Measurements from ENCODE around the gene LATS2. TPM values are rescaled to one million over a fixed set of nuclear protein-coding genes. Genes with fewer than 3 reads are reported as not detected.

The LATS2 gene
- total and polyA plus RNA-seq, 2 of the 8 experiments (the other 6 are each of a cell fraction or from before 2014, with no cell fraction given), result 8.3 to 26.2 TPM

DNA sequence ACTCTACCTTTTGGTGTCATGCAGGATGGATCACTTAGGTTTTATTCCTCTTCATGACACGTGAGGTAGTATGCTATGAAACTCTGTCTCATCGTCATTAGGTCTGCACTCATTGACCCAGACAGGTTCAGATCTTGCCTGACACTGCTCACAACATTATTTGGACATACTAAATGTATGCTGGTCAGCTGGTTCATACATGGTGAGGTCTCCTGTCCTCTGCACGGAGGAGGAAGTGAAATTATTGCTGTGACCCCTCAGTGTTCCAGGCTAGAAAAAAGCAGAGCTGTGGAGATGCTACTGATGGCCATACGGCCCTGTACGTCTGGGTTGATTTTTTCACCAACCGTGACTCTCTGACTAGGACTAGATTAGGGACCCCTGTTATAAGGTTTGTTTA is 35.8 kb downstream of the LATS2 start:
- no peak overlapping the region for H3K4ac ChIP-seq (replicated peaks; ENCODE audit: insufficient read length, low read depth, low read length)
- DNase-seq (ENCODE audit: low read depth in 1 of 2, low spot score in 2 of 2) (no peak), FAIRE-seq (no peak)
- no peak overlapping the region for H3K9ac ChIP-seq (replicated peaks in 1 of 4; ENCODE audit: extremely low read depth in 1 of 4, low read depth in 3 of 4, low read length in 3 of 4)
- H3K4me1 ChIP-seq (replicated peaks in 1 of 4; ENCODE audit: control insufficient read depth in 3 of 4, insufficient read depth in 4 of 4, low read length in 3 of 4), result peaks cover 0 to 2% (median 0%) of the 10 kb centered on the region in 4 experiments; a peak in 1 of 7 replicates
- no peak overlapping the region for H2BK120ac ChIP-seq (replicated peaks; ENCODE audit: low read depth, low read length)
- no peak overlapping the region for H3K23ac ChIP-seq (ENCODE audit: insufficient read length)
- H4K5ac ChIP-seq (ENCODE audit: insufficient read length, low read depth, low read length), result no peak overlapping the region
- no peak overlapping the region for H2BK12ac ChIP-seq (ENCODE audit: low read depth, low read length)
- H3K79me1 ChIP-seq (ENCODE audit: low read depth, low read length), result peaks cover 7% of the 10 kb centered on the region
- H3K56ac ChIP-seq (replicated peaks; ENCODE audit: insufficient read length, low read depth, low read length), result no peak overlapping the region
- H3K14ac ChIP-seq (ENCODE audit: insufficient read length), result no peak overlapping the region
- no peak overlapping the region for H3K4me3 ChIP-seq (ENCODE audit: extremely low read depth in 1 of 4, insufficient read depth in 2 of 4, low read depth in 3 of 4, low read length in 4 of 4)
- no peak overlapping the region for H3K27ac ChIP-seq (ENCODE audit: low read depth, low read length)
- H2AFZ ChIP-seq (ENCODE audit: low read length), result no peak overlapping the region
- WGBS, 2 experiments (ENCODE audit: extremely low coverage in 1 of 2, insufficient coverage in 1 of 2, insufficient read length in 1 of 2, insufficient replicate concordance in 2 of 2, low coverage in 1 of 2, low lambda C conversion rate in 2 of 2, missing lambda C conversion rate in 1 of 2), result 94% methylated on average over 6 of the region's 6 CpGs; no CpG with 5 or more reads in 1 of the 2 experiments
- H4K20me1 ChIP-seq (replicated peaks in 1 of 2; ENCODE audit: control insufficient read depth in 1 of 2, insufficient read depth in 2 of 2, low read length in 2 of 2), result peaks cover 16 to 24% of the 10 kb centered on the region in 2 experiments
- peaks cover 4 to 81% of the 10 kb centered on the region in 2 experiments; a peak in 3 of 4 replicates for H3K79me2 ChIP-seq (ENCODE audit: control insufficient read depth in 1 of 2, insufficient read depth in 2 of 2, low read length in 2 of 2)
- H3K4me2 ChIP-seq (ENCODE audit: insufficient read depth in 1 of 2, low read depth in 2 of 2, low read length in 2 of 2), result no peak overlapping the region
- no peak overlapping the region for H2BK20ac ChIP-seq (ENCODE audit: low read length)
- POLR2A ChIA-PET (ENCODE audit: partially characterized antibody), result no interaction called here
- H4K8ac ChIP-seq (ENCODE audit: extremely low read depth, insufficient read depth, low read length), result no peak overlapping the region
- H3K9me3 ChIP-seq (ENCODE audit: insufficient read depth in 2 of 2, low read depth in 1 of 2, low read length in 1 of 2), result no peaks in the 10 kb centered on the region
- no peaks in the 10 kb centered on the region for H3K27me3 ChIP-seq (replicated peaks in 1 of 4; ENCODE audit: control insufficient read depth in 3 of 4, extremely low read depth in 1 of 4, insufficient read depth in 3 of 4, low read length in 3 of 4)
- H2BK5ac ChIP-seq (ENCODE audit: low read depth, low read length), result no peak overlapping the region
- no peak overlapping the region for H4K91ac ChIP-seq (replicated peaks; ENCODE audit: insufficient read length, low read length)
- peaks cover 0 to 3% (median 0%) of the 10 kb centered on the region in 4 experiments; a peak in 2 of 8 replicates for H3K36me3 ChIP-seq (ENCODE audit: control insufficient read depth in 2 of 4, insufficient read depth in 4 of 4, low read length in 3 of 4)
- H2BK15ac ChIP-seq (ENCODE audit: low read length), result no peak overlapping the region
- CTCF ChIA-PET (ENCODE audit: partially characterized antibody), result interaction anchor here (0.6 kb wide), 1 partner anchor 13 kb away, joined by 3 read pairs; no protein-coding TSS in a partner anchor
- no peak overlapping the region for H2AK5ac ChIP-seq (ENCODE audit: low read depth, low read length)
- no peaks in the 10 kb centered on the region for H3K23me2 ChIP-seq (ENCODE audit: low read depth, low read length)
- H3K18ac ChIP-seq (ENCODE audit: extremely low read depth, low read length), result no peak overlapping the region
- no peak for TF ChIP-seq ZNF274 (IDR thresholded peaks at IDR 0.05; ENCODE audit: borderline replicate concordance, extremely low read depth, low read length)
- no peak for TF ChIP-seq SRF (IDR thresholded peaks at IDR 0.05; ENCODE audit: low read depth, low read length)
- no peak for TF ChIP-seq POLR2AphosphoS5 (IDR thresholded peaks at IDR 0.05; ENCODE audit: low read depth, low read length)
- no peak for TF ChIP-seq SIRT6 (IDR thresholded peaks at IDR 0.05; ENCODE audit: low read length)
- TF ChIP-seq, protein P1, sequence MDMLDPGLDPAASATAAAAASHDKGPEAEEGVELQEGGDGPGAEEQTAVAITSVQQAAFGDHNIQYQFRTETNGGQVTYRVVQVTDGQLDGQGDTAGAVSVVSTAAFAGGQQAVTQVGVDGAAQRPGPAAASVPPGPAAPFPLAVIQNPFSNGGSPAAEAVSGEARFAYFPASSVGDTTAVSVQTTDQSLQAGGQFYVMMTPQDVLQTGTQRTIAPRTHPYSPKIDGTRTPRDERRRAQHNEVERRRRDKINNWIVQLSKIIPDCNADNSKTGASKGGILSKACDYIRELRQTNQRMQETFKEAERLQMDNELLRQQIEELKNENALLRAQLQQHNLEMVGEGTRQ (IDR thresholded peaks at IDR 0.05; ENCODE audit: low read length), result no peak
